ENCODE results near the gene NIPAL3.

DNA sequence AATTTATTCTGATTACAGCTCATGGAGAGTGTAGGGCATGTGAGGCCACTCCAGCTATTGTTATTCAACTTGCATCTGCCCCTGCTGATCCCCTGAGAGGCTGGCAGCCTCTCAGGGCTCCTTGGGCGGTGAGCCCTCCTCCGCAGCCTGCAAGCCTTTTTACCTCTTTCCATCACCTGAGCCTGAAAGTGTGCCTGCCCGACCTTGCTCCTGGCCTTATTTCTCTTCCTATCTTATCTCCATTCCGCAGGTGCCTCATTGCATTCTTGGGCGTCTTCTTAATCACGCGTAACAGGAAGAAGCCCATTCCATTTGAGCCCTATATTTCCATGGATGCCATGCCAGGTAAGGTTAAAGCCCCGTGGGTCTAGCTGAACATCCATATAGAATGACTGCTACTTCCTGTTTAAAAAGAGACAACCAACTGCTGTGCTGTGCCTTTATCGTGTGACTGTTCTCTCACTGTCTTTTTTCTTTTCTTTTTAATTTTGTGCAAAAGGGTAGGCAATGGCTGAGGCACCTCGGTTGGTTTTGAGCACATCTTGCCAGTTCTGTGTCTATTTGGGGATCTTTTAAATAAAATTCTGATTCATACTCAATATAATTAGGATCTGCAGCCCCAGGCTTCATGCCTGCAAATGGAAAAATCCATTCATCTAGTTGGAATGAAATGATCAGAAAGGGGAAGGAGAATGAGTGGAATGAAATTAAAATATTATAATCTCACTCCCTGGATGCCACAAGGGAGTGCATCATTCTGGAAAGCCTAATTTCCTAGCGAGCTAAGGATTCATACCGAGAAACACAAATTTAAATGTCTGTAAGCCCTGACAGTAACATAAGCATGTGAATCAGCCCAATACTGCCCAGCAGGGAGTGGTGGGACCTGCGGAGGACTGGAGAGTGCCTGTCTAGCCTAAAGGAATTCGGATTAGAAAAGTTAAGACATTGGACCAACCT, 48.5 kb downstream of the NIPAL3 start:
- TF ChIP-seq GATA3 (IDR thresholded peaks at IDR 0.05; ENCODE audit: low read depth, low read length) (no peak), GATA2 (IDR thresholded peaks at IDR 0.05; ENCODE audit: low read depth, low read length) (no peak)

Data from SH-SY5Y (cell line).